HepG2 (cell line): ENCODE data around the gene HIPK2. TPM values are rescaled to one million over a fixed set of nuclear protein-coding genes. Genes with fewer than 3 reads are reported as not detected.

ENCODE experiments used
- AFF4 ChIP-seq: sonication (generic); formaldehyde crosslinking; IDR thresholded peaks from 2 replicates; pipeline ENCODE4 v1.4.0; 2020; ENCODE audit warnings: missing genetic modification reagents
- CHCHD3 ChIP-seq: sonication (generic); formaldehyde crosslinking; IDR thresholded peaks from 2 replicates; pipeline ENCODE4 v1.8.0; 2022; ENCODE audit warnings: mild to moderate bottlenecking, missing genetic modification reagents, moderate library complexity
- CREB1 ChIP-seq, 2 experiments: fragments of 450-650 bp in 1 of 2; IDR thresholded peaks; 2 replicates each; pipeline ENCODE4 v1.6.1; 2016 to 2017; ENCODE audit warnings: control low read depth in 1 of 2, mild to moderate bottlenecking in 1 of 2, missing compliant biosample characterization in 1 of 2, missing genetic modification characterization in 1 of 2
- EHMT2 ChIP-seq: fragments of 200-600 bp; sonication (generic); IDR thresholded peaks from 2 replicates; pipeline ENCODE4 v1.7.0; 2017; ENCODE audit warnings: antibody characterized with exemption, low read depth, low read length, borderline replicate concordance
- ETV5 ChIP-seq: IDR thresholded peaks from 2 replicates; pipeline ENCODE4 v1.6.1; 2018; ENCODE audit warnings: missing biosample characterization, missing genetic modification reagents, inconsistent platforms, borderline replicate concordance
- GLMP ChIP-seq: sonication (generic); formaldehyde crosslinking; IDR thresholded peaks from 2 replicates; pipeline ENCODE4 v1.9.0; 2021; ENCODE audit warnings: missing genetic modification reagents, mild to moderate bottlenecking, borderline replicate concordance
- KDM4B ChIP-seq: sonication (generic); formaldehyde crosslinking; IDR thresholded peaks from 2 replicates; pipeline ENCODE4 v1.4.0; 2020; ENCODE audit warnings: missing genetic modification reagents
- NCOR1 ChIP-seq: fragments of 200-600 bp; sonication (generic); IDR thresholded peaks from 2 replicates; pipeline ENCODE4 v1.7.0; 2017; ENCODE audit warnings: antibody characterized with exemption, low read length, borderline replicate concordance
- PITX1 ChIP-seq: sonication (generic); formaldehyde crosslinking; IDR thresholded peaks from 2 replicates; pipeline ENCODE4 v1.5.1; 2020; ENCODE audit warnings: mild to moderate bottlenecking, missing genetic modification reagents
- SETDB1 ChIP-seq: sonication (generic); formaldehyde crosslinking; IDR thresholded peaks from 2 replicates; pipeline ENCODE4 v1.5.1; 2020; ENCODE audit warnings: missing genetic modification reagents, mild to moderate bottlenecking, borderline replicate concordance
- ZBTB14 ChIP-seq: sonication (generic); formaldehyde crosslinking; IDR thresholded peaks from 2 replicates; pipeline ENCODE4 v1.4.0; 2020; ENCODE audit warnings: missing genetic modification reagents
- ZMYM2 ChIP-seq: sonication (generic); formaldehyde crosslinking; IDR thresholded peaks from 2 replicates; pipeline ENCODE4 v1.8.0; 2022; ENCODE audit warnings: mild to moderate bottlenecking, missing genetic modification reagents
- ZNF280D ChIP-seq: sonication (generic); formaldehyde crosslinking; IDR thresholded peaks from 2 replicates; pipeline ENCODE4 v1.5.1; 2020; ENCODE audit warnings: mild to moderate bottlenecking, missing genetic modification reagents
- ZNF350 ChIP-seq: sonication (generic); formaldehyde crosslinking; IDR thresholded peaks from 2 replicates; pipeline ENCODE4 v1.4.0; 2020; ENCODE audit warnings: mild to moderate bottlenecking, low read depth, missing genetic modification reagents, borderline replicate concordance
- ZNF44 ChIP-seq: sonication (generic); formaldehyde crosslinking; IDR thresholded peaks from 2 replicates; pipeline ENCODE4 v1.5.1; 2020; ENCODE audit warnings: mild to moderate bottlenecking, missing genetic modification reagents
- ZNF570 ChIP-seq: sonication (generic); formaldehyde crosslinking; IDR thresholded peaks from 2 replicates; pipeline ENCODE4 v1.4.0; 2020; ENCODE audit warnings: mild to moderate bottlenecking, missing genetic modification reagents, borderline replicate concordance
- ZNF704 ChIP-seq: sonication (generic); formaldehyde crosslinking; IDR thresholded peaks from 2 replicates; pipeline ENCODE4 v1.8.1; 2023; ENCODE audit warnings: mild to moderate bottlenecking, inconsistent platforms, moderate library complexity, missing genetic modification reagents, borderline replicate concordance
- polyA plus RNA-seq, 8 experiments: library from polyadenylated mRNA; depleted of rRNA in 3 of 8; stranded (reverse) in 7 of 8; unstranded in 1 of 8; fragments of >200 nt; fragmentation: Illumina TruSeq in 4 of 8; extraction: Trizol in 4 of 8; gene quantifications; 2 replicates each; pipeline versions ENCODE4 v1.2.1 to v1.2.3, GENCODE V29; 2011 to 2016; ENCODE audit warnings: low read depth in 4 of 8, missing spikeins in 1 of 8, mixed read lengths in 1 of 8; ENCODE audit not compliant: insufficient read depth in 1 of 8
- total RNA-seq, 5 experiments: library from RNA; depleted of rRNA; stranded (reverse); fragments of >200 nt; fragmentation: Illumina TruSeq; extraction: Trizol; gene quantifications; 2 replicates each; pipeline ENCODE4 v1.2.3, GENCODE V29; 2016; ENCODE audit warnings: low read depth in 1 of 5

Gene HIPK2
- total and polyA plus RNA-seq, 2 of the 13 experiments (the other 11 are each of a cell fraction or from before 2014, with no cell fraction given): 14.4 to 20.2 TPM

- no peak for TF ChIP-seq ZNF280D
- TF ChIP-seq EHMT2: no peak
- TF ChIP-seq KDM4B (CRISPR knock-in tag): no peak
- TF ChIP-seq PITX1: peak; percentile 75; the same call in 1 of the 2 replicates
- TF ChIP-seq NCOR1: peak; percentile 81
- TF ChIP-seq ZNF570: no peak
- TF ChIP-seq GLMP (CRISPR knock-in tag): no peak
- no peak for TF ChIP-seq ZNF704
- TF ChIP-seq SETDB1 (CRISPR knock-in tag): no peak
- no peak for TF ChIP-seq ZMYM2 (CRISPR knock-in tag)
- peak; percentile 97 for TF ChIP-seq ETV5 (CRISPR knock-in tag)
- TF ChIP-seq ZNF44: 0 out of 2 replicates have a peak, but pooled peaks have one; percentile 22
- peak; percentile 40; the same call in 1 of the 2 replicates for TF ChIP-seq ZNF350 (CRISPR knock-in tag)
- no peak for TF ChIP-seq AFF4 (CRISPR knock-in tag)
- TF ChIP-seq ZBTB14 (CRISPR knock-in tag): no peak
- no peak for TF ChIP-seq CREB1 (IDR thresholded peaks at IDR 0.05)
- TF ChIP-seq CREB1 (CRISPR knock-in tag; IDR thresholded peaks at IDR 0.05): no peak
- no peak for TF ChIP-seq CHCHD3
Observed at GRCh38 chr7:139679731-139680594, 97.8 kb downstream of the HIPK2 start (continued).
